CD4-positive, alpha-beta T cell treated with Interleukin-2 at 100 ng/mL for 4 hours (primary cell): ENCODE data around the gene AMPH.

Source experiments
- DNase-seq: peaks from one replicate; pipeline ENCODE4 v3.0.0-alpha.2; 2020; ENCODE audit warnings: low spot score

The AMPH gene

DNA sequence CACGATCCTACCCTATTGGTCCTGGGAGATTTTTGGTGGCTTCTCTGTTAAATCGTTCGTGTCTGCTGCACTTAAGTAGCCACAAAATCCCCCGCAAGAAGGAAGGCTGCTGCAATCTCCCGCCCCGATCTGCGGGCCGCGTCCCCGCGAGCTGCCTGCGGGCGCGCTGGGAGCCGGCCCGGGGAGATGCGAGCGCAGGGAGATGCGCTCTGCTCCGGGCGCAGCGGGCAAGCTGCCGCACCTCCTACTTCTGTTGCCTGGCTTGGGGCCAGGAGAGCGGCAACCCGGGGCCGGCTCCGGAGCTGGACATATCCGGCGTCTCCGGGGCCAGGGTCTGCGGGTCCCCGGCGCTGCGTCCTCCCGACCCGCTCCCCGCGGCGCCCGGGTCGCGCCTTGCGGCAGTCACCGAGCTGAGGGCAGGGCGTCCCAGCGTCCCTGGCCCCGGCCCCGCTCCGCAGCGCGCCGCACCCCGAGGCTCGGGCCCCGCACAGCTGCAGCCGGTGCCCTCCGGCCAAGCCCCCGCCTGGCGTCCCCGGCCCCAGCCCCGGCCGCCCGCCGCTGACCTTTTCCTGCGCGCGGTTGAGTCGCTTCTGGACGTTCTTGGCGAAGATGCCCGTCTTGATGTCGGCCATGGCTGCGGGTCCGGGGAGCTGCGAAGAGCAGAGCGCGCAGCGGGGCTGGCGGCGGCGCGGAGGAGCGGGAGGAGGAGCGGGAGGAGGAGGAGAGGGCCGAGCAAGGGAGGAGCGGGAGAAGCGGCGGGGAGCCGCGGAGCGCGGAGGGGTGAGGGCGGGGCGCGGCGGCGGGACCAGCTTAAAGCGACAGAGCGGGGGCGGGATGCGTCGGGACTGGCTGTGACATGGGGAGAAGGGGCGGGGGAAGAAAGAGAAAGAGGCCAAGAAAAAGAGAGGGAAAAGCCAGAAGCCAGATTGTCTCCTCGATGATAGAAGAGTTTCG lies at the start of gene AMPH:
AMPH (minus strand) TSS at position 654 of the 954 bp plus-strand sequence; CDS start at position 632, 22 bp downstream.
- no peak for DNase-seq

DNA sequence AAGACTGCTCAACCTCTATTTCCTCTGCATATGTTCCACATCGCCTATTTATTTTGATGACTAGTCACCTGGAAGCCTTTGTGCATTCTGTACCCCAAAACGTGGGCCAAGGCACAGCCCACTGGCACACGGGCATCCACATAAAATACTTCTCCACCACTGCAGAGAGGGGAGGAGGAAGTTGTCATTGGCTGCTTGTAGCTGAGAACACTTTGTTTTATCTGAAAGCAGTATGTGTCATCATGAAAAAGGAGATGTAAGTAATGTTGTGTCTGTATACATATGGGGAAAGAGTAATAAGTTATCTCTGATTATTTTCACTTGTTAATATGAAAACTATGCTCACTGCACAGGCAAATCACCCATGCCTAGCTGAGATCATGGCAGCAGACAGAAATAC lies 48.2 kb upstream of the AMPH start:
- DNase-seq, result no peak

DNA sequence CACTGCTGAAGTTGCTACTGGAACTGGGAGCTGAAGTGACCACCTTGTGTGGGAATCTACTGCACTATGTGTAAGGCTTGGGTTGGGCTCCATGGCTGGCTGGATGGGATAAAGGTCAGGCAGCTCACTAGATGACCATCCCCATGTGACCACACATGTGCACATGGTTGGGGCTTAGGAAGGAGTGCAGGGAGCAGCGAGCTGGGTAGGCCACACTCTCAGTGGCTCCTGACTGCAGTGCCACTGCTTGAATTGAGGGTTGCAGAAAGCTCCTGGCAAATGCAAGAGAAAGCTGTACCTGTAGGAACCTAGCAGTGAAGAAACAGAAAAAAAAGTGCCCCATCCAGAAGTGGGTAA lies 47.5 kb upstream of the AMPH start:
- no peak for DNase-seq

DNA sequence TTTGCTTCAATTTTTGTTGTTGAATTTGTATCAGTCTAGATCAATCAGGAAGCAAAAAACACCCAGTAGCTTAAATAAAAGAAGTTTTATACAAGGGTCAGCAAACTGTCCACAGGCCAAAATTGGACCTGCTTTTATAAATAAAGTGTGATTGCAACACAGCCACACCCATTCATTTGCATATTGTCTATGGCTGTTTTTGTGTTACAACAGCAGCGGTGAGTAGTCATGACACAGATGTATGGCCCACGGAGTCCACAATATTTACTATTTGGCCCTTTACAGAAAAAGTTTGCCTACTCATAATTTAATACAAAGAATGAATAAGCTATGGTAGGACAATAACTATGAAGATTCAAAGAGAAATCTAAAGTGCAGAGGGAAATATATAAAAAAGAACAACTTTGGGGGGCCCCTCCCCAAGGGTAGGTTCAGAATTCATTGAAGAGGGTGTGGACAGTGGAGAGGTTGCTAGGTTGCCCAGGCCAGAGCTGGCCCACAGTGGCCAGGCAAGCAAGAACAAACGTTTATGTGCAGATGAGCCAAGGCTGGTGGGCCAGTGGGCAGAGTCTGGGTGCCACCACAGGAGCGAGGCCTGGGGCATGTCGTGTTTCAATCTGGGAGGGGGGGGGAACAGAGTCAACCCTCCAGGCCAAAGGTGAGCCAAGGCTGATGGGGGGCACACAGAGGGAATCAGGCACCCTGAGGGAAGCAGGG lies 47.0 kb upstream of the AMPH start:
- DNase-seq, result no peak

DNA sequence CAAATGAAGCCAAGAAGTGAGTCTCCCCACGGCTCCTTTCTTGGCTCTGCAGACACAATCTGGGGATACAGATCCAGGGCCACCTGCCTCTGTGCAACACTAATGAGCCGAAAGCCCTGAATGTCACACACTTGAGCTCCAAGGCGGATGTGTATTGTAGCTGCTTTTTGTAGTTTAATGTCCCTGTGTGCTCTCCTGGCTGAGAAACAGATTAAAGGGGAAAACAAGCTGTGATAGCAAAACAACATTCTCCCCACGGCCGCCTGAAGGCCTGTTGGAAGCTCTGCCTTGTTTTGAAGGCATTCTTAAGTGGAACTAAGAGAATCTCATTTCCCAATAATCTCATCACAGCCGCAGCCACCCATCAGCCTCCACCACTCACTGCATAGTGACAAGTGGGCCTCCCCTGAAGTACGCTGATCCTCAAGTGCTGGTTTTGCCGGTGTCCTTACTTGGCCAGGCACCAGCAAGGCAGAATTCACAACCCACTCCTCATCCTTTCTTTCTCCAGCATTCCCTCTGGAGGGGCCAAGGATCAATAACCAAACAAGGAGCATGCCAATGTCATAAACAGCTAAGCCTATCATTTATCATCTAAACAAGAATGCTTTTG lies 44.4 kb upstream of the AMPH start:
- no peak for DNase-seq

DNA sequence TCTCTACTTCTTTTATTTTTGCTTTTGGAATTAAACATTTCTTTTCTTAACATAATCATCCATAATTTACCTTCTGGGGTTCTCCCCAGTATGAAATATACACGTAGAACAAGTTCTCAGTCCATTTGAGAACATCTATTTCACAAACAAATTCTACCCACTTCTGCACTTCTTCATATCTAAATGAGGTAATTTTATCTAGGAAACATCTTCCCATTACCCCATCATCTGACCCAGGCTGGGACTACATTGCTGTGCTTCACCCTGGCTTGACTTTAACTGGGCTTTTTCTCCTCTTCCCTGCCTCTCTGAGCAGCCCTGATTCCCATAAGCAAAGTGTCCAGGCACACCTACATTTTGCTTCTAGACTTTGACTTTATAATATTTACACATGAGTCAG lies 43.3 kb upstream of the AMPH start:
- DNase-seq, result no peak

DNA sequence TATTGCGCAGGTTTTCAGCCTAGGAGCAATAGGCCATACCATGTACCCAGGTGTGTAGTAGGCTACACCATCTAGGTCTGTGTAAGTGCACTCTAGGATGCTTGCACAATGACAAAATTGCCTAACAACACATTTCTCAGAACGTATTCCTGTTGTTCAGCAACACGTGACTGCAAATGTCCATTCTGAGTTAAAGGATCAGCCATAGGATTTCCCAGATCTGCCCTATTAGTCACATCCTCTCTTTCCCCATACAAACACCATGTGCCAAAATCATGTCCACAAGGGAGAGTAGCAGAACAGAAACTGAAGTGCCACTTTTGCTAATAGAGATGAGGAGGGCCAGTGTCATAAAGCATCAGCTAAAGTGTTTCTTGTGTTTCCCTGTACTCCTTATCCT lies 42.6 kb upstream of the AMPH start:
- DNase-seq, result no peak

DNA sequence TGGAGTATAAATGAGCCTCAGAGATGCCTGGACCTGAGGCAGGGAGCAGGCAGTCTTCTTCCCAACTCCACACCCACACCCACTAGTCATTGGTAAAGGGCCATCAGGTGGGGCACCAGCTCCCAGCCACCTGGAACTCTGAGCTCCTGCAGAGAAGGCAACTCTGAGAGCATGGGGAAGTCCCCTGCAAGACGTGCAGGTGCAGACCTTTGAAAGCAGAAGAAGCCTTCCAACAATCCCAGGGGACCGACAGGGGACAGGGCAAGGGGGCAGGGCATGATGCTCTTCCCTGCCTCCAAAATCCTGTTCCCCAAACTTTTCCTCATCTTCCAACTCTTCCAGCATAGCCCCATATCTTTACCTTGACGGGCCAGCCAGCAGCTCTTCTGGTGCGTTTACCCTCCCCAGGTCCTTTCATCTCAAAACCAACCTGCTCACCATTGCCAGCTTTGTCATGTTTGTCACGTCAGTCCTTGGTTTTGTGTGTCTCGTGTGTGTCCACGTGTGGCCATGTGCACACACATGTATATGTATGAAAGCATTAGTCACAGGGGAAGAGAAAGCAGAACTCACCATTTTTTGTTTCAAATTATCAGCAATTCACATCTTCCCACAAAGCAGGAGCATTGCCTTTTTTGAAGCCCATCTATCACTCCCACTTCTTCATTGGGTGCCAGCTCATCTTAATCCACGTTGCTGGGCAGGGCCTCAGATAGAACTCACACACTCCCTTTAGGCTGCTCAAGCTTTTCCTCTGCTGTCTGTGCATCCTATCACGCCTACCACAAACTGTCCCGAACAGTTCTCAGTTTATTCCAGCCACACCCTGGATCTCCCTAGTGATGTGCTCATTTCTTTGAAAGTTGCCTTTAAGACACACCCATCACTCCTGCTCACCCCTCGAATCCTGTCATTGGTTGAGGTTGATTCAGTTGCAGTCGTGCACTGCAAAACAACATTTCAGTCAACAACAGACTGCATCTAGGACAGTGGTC lies 41.0 kb upstream of the AMPH start:
- no peak for DNase-seq

DNA sequence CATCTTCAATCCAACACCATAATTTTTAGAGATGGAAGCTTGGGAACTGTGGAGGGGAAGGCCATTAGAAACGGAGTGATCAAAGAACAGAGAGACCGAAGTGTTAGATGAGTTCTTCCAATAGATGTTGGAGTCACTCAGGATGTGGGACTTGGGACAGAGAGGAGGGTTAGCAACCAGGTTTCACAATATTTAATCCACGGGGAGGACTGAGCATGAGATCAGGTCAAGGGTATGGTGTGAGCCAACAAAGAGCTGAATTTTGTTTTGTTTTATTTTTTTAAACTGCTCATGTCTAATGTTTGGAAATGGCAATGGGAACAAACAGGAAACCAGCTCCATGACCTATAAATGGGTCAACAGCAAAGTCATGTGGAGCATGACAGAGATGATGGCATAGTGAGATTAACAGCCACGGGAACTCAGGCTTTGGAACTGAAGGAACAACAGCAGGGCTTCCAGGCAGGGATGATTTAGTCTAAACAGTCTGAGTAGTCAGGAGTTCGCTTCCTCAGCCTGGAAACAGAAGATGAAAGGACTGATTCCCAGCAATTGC lies 38.9 kb upstream of the AMPH start:
- no peak for DNase-seq

DNA sequence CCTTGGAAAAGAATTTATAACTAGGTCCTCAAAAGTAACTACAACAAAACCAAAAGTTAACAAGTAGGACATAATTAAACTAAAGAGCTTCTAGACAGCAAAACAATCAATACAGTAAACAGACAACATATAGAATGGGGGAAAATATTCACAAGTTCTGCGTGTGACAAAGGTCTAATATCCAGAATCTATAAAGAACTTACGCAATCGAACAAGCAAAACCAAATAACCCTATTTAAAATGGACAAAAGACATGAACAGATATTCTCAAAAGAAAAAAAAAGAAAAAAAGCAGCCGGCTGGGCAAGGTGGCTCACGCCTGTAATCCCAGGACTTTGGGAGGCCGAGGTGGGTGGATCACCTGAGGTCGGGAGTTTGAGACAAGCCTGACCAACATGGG lies 33.8 kb upstream of the AMPH start:
- DNase-seq, result no peak

DNA sequence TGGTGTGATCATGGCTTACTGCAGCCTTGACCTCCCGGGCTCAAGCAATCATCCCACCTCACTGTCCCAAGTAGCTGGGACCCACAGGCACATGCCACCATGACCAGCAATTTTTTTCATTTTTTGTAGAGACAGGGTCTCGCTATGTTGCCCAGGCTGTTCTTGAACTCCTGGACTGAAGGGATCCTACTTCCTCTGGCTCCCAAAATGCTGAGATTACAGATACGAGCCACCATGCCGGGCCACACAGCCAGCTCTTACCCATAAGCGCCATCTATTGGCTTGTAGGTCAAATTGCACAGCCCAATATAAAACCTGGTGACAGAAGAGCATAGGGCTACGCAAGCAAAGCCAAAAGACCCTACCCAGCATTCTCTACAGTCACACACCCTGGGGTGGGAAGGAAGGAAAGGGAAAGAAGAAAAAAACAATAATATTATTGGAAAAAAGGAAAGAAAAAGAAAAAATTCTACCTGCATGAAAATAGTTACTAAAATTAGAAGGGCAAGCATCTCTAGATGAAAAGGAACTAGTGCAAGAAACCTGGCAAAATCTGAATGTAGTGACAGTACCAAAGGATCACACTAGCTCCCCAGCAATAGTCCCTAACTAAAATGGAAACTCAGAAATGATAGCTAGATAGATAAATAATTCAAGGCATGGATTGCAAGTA lies 29.4 kb upstream of the AMPH start:
- peak; percentile 38 for DNase-seq

DNA sequence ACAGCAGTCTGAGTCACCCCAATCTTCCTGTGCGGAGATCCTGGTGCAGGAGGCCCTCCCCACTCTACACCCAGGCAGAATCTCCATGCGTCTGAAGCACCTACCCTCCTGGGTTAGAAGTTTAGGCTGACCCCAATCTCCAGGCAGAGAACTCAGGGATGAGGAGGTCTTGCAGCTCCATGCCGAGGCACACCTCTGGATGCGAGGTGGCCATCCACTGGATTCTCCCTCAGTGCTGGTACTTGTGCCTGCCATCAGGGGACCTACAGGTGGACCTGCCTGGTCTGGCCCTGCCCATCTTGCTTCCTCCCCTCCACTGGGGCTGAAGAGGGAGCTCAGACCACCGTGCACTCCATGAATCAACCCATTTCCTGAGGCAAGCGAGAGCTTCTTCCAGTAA lies 28.8 kb upstream of the AMPH start:
- no peak for DNase-seq

DNA sequence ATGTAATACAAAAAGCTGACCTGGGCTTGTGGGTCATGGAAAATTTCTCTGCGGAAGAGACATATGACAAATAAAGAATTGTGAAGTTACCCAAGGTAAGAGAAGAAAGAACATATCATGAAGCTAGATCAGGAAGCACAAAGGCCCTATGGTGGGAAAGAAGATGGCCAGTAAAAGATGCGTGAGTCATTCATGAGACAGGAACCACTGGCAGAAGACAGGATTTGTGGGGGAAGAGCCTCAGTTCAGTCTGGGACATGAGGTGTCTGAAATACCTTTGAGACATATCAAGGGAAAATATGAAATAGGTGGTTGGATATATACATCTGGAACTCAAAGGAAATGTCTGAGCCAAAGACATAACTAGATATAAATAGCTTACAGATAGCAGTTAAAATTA lies 27.7 kb upstream of the AMPH start:
- no peak for DNase-seq

DNA sequence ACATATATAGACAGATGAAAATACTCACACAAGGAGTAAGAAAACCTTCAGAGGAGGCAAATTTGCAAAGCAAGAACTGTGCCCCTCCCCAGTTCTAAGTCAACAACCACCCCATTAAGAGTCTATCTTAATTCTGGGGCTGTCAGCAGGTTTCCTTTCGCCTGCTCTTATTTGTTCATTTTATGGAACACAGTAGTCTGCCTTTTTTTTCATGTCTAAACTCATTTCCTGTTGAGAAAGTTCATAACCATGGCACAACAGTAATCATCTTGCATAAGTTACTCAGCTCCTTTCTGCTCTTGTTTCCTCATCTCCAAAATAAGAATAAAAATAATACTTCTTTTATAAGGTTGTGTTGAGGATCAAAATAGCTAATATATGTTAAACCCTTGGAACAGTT lies 25.8 kb upstream of the AMPH start:
- DNase-seq, result no peak

DNA sequence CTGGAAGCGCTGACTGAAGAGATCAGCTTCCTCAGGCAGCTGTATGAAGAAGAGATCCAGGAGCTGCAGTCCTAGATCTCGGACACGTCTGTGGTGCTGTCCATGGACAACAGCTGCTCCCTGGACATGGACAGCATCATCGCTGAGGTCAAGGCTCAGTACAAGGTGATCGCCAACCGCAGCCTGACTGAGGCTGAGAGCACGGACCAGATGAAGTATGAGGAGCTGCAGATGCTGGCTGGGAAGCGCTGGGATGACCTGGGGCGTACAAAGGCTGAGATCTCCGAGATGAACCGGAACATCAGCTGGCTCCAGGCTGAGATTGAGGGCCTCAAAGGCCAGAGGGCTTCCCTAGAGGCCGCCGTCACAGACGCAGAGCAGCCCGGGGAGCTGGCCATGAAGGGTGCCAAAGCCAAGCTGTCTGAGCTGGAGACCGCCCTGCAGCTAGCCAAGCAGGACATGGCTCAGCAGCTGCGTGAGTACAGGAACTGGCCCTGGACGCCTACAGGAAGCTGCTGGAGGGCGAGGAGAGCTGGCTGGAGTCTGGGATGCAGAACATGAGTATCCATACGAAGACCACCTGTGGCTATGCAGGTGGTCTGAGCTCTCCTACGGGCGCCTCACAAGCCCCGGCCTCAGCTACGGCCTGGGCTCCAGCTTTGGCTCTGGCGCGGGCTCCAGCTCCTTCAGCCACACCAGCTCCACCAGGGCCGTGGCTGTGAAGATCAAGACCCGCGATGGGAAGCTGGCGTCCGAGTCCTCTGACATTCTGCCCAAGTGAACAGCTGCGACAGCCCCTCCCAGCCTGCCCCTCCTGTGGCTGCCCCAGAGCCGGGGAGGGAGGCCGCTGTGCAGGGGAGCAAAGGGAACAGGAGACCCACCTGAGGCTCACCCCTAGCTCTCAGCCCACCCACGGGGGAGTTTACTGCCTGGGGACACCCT lies 24.9 kb upstream of the AMPH start:
- DNase-seq, result no peak

DNA sequence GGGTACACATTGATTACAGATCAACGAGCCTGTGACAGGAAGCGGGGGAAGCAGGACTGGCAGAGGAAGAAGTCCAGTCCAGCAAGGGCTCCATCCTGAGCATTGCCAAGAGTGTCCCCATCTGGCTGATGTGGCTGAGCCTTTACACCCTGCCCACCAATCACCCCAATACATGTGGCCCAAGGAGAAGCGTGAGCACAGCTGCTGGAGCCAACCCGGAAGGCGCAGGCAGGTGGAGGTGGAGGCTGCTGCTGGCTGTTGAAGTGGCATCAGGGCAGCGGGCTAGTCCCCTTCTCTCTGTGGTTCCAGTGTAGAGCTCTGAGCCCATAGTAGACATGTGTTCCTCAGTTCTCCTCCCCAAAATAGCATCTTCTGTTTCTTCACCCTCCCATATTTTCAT lies 6.8 kb upstream of the AMPH start:
- DNase-seq, result no peak

DNA sequence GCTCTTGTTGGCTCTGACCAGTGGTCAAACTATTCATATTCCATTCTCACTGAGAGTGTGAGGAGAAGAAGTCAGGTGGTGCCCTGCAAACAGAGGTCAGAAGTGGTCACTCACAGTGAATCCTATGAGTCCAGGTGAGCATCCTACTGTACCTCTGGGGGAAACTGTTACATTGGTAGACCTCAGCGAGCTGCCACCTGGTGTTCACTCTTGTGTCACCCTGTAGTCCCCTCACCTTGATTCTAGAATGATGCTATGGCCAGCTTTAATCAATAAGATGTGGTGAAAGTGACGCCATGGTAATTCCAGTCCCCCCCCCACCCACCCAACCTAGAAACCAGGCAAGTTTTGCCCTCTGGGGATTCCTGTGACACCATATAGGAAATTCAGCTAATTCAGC lies 1.2 kb upstream of the AMPH start:
- DNase-seq, result no peak

DNA sequence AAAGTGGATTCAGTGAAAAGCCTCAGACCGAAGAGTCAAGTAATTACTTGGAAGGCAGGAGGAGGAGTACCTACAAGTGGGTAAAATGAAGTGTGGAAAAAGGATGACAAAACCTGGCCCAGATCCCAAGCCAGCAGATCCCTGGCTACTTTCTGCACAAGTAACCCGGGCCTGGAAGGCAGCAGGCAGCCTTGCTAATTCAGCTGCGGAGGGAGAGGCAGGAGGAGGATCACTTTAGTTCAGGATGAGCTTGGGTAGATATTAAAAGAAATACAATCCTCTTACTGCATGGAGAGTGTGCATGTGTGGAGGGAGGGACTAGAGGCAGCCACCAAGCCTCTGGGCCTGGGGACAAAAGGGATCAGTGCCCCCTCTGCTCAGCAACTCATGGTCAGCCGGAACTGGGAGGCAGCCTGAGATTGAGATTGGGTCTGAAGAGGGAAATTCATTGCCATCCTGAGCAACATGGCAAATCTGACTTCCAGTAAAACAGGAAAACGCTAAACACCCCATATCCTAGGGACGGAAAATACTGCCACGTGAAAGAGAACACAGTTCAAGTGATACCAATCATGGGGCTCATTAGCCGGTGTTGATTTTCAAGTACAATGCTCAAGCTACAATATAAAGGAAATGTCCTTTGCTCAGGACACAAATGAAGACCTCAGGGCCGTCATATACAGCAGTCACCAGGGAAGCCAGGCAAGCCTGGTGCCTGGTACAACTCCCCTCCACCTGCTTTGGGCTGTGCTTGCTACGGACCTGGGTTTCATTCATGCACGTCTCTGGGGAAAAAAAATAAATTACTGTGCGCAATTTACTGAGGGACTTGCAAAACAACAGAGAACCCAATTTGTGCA lies 1.3 kb downstream of the AMPH start:
- DNase-seq, result no peak
